Fibroblast of skin of scalp (primary cell): ENCODE data around the gene CENPO.
"Not testable (repeated sequence)": the region's sequence is repeated elsewhere in the genome, so short reads cannot be mapped to it uniquely, and the experiment has no call there.

ENCODE experiments used
- DNase-seq: peaks from one replicate; pipeline ENCODE4 v3.0.0-alpha.2; 2013

Gene CENPO

DNA sequence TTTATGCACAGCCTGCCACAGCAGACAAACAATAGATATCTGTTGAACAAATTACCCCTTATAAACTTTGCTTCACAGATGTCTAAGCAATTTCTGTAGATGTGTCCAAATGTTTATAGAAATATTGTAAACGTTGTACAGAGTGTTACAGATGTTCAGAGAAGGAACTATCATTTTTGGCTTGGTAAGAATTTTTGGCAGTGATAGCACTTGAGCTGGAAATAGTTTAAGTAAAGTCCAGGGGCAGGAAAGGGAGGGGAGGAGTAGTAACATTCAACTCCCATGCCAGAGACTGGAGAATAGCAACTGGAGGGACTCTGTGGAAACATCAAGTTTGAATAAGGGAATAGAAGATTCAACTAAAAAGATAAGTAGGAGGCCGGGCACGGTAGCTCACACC lies 4.4 kb upstream of the CENPO start:
- no peak for DNase-seq

DNA sequence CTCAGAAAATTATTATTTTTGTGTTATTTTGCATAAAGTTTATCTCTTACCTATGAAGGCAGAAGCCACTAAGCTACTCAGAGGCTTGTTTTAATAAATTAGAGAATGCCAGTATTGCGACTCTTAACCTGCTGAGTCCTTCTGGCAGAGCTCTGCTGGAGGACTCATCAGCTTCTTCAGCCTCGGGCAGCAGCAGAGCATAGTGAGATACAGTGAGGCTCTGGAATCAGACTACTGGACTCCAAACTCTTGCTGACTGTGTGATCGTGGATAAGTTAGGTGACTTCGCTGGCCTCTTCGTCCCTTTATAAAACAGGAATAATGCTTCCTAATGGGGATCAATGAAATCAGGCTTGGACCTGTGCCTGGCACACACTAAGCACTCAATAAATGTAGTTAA lies 1.8 kb upstream of the CENPO start:
- no peak for DNase-seq

DNA sequence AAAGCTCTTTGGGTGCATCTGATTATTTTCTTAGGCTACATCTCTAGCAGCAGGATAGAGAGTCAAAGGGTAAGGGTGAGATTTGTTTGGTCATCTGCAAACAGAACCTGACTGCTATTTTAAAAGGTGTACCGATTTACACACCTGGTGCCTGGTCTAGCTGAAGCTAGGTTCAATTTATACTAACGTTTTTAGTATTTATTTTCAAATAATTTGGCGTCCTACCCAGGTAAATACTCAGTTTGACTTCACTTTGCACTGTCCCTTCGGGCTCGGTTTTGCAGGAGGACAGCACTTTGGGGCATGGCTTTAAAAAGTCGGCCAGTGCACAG lies 717 bp upstream of the CENPO start:
- DNase-seq = no peak

DNA sequence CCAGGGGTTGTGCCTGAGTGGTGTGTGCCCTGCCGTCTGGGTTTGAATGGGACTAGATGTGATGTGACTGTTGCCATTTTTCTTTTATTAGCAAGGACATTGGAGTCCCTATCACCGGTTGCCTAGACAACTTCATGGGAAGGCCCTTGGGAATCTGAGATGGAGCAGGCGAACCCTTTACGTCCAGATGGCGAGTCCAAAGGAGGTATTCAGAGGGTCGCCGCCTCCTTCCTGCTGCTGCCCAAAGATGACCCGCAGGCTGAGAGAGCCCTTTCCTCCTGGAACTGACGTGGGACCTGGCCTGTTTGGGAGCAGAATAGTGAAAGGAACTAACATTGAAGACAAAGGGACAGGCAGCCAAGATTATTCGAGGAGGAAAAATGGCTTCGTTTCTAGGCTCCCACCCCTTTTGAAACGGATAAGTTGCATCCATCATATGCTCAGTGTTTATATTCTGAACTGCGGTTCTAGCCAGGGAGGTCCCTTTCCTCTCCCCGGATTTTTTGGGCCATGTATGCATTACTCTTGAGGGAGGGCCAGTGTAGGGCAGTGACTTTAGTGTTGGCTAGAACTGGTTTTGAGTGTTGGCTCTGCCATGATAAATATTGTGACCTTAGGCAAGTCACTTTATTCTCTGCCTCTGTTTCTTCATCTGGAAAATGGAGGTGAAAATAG lies 673 bp downstream of the CENPO start:
- DNase-seq = peak; percentile 35

DNA sequence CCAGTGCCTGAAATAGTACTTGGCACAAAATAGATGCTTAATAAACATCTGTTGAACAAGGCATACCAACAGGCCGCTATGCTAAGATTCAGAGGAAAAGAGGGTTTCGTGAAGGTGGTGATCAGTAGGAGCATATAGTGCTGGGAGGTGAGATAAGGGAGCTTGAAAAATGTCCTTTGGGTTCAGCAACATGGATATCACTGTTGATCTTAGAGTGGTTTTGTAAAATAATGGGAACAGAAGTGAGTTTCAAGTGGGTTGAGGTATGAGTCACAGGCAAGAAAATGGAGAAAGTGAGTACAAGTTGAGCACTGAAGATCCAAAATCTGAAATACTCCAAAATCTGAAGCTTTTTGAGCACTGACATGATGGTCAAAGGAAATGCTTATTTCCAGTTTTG lies 4.4 kb downstream of the CENPO start:
- DNase-seq = no peak

DNA sequence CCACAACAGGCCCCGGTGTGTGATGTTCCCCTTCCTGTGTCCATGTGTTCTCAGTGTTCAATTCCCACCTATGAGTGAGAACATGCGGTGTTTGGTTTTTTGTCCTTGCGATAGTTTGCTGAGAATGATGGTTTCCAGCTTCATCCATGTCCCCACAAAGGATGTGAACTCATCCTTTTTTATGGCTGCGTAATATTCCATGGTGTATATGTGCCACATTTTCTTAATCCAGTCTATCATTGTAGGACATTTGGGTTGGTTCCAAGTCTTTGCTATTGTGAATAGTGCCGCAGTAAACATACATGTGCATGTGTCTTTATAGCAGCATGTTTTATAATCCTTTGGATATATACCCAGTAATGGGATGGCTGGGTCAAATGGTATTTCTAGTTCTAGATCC lies 7.3 kb downstream of the CENPO start:
- DNase-seq = not testable (repeated sequence)

DNA sequence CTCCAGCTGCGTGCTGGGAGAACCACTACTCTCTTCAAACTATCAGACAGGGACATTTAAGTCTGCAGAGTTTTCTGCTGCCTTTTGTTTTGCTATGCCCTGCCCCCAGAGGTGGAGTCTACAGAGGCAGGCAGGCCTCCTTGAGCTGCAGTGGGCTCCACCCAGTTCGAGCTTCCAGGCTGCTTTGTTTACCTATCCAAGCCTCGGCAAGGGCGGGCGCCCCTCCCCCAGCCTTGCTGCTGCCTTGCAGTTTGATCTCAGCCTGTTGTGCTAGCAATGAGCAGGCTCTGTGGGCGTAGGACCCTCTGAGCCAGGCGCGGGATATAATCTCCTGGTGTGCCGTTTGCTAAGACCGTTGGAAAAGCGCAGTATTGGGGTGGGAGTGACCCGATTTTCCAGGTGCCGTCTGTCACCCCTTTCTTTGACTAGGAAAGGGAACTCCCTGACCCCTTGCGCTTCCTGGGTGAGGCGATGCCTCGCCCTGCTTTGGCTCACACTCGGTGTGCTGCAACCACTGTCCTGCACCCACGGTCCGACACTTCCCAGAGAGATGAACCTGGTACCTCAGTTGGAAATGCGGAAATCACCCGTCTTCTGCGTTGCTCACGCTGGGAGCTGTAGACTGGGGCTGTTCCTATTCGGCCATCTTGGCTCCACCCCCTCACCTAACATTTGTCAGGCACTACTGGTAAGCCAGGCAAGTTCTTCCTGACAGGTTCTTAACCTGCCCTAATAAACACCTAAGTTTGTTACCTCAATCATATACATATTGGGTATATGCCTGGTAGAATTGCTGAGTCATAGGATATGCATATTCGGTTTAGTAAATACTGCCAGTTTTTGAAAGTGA lies 12.8 kb downstream of the CENPO start:
- DNase-seq = not testable (repeated sequence)

DNA sequence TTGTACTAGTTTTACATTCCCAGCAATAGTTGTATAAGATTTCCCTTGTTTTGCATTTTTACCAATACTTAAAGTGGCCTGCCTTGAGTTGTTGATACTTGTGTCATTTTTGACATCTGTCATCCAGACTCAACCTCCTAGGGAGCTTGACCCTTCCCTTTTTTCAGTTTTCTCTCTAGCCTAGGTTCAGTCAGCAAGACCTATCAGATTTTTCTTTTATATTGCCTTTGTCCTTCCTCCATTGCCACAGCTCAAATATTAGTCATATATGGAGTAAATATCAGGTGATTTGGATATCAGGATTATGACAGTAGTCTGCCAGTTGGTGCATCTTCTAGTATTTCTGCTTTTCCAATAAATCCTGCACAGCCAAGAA lies 13.4 kb downstream of the CENPO start:
- DNase-seq = no peak

DNA sequence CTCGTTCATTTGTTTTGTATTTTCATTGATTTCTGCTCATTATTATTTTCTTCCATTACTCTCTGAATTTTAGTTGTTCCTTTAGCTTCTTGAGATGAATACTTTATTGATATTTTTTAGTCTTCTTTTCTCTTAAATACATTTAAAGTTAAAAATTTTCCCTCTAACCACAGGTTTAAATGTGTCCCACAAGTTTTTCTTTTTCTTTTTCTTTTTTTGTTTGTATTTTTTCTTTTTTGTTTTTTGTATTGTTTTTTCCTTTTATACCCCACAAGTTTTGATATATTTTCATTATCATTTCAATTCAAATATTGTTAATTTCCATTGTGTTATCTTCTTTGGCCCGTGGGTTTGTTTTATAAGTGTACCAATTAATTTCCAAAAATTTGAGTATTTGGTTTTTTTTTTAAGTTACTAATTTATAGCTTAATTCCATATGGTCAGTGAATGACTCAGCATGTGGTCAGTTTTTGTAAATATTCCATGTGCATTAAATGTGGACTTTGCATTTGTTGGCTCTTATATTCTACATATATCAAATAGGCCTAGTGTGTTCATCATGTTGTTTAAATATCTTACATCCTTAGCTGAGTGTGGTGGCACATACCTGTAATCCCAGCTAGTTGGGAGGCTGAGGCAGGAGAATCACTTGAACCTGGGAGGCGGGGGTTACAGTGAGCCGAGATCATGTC lies 16.2 kb downstream of the CENPO start:
- DNase-seq = no peak

DNA sequence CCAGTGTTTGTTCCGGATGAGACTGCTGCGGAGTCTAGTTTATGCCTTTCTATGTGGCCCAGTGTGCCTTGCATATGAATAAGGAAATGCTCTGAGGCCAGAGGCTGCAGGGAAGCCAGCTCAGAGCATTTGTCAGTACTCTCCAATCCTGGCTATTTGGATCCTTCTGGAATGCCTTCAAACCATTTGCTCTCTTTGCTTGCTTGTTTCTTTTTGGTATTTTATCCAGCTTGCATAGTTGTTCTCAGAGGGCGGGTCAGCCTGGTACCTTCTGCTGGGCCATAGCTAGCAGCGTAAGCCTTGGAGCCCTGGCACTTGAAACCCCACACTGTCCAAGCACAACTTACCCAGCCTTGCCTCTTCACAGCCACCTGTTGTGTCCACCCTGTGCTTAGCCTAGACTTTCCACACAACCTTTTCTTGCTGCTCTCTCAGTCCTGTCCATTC lies 20.5 kb downstream of the CENPO start:
- no peak for DNase-seq

DNA sequence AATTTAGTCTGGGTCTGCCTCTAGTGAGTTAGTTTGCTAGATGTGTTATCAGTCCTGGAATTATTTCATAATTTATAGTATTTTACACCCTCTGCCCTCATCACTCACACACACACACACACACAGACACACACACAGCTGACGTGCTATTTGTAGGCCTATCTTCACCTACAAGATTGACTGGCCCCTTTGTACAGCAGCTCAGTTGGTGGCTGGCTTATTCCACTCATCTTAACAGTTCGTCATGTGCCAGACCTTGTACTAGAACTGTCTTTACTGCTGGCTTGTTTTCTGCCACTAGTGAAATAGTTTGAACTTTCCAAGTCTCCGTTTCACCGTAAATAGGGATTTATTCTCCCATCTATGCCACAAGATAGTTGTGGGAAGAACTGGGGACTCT lies 21.3 kb downstream of the CENPO start:
- DNase-seq = no peak

DNA sequence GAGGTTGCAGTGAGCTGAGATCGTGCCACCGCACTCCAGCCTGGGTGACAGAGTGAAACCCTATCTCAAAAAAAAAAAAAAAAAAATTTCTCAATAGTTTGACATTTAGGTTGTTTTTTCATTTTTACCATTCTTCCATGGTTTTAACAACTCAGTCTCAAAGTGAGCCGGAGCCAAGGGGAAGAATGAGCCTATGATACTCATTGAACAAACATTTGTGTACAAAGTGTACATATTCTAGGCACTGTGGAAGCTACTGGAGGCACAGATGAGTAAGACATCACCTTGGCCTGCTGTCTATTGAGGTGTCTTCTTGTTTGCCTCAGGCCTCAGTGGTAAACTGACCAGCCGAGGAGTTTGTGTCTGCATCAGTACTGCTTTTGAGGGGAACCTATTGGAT lies 21.9 kb downstream of the CENPO start:
- no peak for DNase-seq

DNA sequence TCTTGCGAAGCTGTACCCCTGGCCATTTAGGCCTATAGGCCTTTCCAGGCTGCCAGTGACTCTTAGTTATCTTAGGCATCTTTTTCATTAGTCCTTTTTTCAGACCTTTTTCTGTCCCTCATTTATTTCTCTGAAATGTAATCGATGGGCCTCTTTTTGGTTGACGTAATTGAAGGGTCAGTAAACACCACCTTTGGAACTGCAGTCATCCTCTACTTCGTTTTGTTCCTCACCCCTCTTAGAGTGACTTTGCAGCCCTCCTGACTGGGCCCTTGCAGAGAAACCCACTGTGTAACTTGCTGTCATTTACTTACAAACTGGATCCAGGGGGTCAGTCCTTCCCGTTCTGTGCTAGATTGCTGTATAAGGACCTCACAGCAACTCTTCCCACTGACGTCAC lies 23.2 kb downstream of the CENPO start:
- DNase-seq = no peak

DNA sequence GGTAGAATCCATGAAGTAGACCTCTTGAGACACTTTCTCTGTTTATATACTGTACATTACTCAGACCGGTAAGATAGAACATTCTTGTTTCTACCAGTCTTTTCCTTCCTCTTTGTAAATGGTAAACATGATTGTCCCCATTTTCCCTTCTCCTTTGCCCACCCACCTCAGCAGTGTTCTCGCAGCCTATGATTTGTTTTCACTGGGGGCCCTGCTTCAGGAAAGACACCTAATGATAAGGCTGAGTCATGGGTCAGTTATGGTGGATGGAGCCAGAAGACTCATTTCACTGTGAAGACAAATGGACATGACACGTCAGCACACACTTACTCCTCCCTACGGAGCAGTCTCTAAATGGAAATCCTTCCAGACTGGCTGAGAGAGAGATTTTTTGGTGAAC lies 23.7 kb downstream of the CENPO start:
- peak; percentile 55 for DNase-seq

DNA sequence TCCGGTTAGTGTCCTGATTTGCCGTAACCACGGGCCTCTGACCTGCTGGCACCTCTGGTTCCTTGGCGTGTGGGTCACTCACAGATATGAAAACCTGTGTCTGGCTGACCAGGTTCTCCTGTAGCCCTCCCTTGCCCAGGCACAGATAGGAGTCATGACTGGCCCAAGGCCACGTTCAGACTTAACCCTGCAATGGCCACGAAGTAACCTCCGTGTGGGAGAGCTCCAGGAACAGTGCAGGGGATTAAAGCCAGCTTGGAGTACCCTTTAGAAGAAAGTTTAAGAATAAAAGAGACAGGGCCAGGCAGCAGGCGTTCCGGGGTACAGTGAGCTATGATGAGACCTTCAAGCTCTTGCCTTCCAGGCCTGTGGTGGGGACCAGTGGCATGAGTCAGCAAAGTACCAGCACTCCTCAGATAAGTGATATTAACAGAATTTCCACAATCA lies 25.5 kb downstream of the CENPO start:
- DNase-seq = no peak

DNA sequence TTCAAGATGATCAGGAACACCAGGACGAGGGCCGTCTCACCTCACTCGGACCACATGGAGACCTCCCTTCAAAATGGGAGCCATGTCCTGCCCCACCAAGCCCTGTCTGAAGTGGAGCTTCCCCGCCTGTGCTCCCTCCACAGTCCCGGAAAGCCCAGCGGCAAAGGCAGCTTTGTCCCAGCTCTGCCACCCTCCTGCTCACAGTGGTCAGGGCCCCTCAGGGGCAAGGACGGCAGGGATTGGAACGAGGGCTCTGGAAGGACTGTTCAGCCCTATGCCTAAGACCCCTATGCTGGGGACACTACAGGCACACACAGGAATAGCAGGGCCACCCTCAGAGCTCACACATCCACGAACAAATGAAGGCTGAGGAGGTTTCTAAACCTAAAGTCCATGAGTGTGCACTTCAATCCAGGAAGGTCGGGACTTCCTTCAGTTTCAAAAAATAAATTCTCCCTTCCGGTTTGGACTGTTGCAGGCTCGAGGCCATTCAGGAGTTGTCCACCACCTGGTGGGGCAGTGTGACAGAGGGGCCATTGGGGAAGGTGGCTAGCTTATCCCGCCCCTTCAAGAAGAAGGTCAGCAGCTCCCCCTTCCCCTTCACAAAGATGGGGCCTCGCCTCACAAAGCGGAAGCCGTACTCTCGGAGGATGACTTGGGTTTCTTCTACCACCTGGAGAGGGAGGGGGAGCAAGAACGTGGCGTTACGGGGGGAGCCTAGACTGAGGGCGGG lies 26.4 kb downstream of the CENPO start:
- no peak for DNase-seq

DNA sequence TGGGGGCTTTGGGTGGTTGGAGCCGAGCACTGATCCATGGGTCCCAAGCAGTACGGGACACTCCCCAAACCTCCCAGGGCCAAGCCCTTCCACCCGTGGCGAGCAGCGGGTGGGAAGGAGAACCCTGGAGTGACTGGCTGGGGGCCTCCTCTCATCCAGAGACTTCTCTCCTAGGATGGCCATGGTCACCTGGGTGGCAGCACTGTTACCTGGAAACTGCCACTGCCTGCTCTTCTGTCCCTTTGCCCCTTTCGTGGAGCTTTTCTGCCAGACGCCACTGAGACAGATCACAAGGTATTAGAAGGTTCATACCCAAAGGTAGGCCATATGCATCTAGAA lies 26.9 kb downstream of the CENPO start:
- DNase-seq = no peak

DNA sequence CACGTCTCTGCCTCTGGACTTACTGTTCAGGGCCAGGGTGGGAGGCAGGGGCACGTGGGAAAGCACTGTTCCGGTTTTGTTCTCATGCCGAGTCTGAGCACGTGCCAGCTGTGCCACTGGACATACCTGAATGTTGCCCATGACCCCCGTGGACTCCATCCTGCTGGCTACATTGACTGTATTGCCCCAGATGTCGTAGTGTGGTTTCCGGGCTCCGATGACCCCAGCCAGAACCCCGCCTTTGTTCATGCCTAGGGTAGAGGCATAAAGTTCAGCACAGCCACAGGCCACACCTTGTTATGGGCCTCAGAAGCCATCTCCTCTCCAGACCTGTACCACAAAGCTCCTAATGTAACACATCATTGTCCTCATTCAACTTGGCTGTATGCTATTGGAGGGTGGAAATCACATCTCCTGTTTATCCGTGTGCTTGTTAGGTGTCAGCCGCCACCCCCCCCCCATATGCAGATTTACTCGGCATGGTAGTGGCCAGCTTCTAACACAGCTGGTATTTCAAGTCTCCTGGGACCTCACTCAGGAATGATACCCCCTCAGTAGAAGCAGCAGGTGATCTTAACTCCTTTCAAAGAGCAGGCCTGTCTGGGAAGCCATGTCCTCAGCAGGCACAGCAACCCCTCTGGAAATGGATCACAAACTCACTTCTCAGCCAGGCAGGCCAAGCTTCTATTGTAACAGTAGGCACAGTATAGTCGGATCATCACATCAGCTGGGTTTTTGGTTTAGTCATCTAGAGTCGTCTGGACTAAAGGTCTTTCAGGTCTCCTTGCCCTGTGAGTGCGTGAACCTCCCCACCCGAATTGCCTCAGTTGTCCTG lies 27.6 kb downstream of the CENPO start:
- DNase-seq = no peak

DNA sequence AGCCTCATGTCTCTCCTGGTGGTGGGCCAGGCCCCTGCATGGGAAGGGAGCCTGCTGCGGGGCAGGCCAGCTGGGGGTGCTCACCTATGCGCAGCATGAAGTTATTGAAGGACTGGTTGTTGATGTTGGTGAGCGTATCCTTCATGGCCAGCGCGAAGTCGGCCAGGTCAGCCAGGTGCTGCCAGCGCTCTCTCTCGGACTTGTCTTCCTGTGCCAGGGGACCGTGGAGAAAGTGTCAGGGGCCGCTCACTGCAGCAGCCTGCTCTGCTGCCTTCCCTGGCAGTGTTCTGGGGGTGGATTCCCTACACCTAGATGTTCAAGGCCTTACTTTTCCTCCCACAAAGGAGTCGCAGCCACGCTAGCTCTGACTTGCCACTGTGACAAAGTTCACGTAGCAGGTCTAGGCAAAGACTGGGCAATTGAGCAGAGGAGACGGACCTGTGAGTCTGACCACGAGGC lies 28.2 kb downstream of the CENPO start:
- DNase-seq = no peak

DNA sequence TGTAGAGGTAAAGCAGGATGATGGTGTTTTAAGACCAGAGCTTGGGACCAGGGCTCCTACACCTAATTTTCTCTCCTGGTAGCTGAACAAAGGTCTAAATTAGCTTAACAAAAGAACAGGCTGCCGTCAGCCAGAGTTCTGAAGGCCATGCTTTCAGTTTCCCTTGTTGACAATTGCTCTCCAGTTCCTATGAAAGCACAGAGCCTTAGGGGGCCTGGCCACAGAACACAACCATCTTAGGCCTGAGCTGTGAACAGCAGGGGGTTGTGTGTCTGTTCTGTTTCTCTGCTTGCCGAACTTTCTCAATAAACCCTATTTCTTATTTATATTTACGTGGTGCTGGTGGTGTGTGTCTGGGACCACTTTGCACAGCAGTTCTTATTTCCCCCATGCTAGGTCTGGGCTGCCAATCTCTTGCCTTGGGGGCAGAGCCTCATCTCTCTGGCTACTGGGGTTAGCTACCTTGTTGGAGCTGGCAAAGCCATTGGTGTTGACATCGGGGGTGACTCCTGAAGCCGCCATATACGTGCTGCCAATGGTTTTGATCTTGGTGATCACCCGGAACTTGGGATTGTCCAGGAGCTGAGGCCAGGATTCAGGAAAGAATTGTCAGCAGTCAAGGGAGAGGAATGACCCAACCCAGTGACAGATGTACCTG lies 29.0 kb downstream of the CENPO start:
- DNase-seq = peak; percentile 53

DNA sequence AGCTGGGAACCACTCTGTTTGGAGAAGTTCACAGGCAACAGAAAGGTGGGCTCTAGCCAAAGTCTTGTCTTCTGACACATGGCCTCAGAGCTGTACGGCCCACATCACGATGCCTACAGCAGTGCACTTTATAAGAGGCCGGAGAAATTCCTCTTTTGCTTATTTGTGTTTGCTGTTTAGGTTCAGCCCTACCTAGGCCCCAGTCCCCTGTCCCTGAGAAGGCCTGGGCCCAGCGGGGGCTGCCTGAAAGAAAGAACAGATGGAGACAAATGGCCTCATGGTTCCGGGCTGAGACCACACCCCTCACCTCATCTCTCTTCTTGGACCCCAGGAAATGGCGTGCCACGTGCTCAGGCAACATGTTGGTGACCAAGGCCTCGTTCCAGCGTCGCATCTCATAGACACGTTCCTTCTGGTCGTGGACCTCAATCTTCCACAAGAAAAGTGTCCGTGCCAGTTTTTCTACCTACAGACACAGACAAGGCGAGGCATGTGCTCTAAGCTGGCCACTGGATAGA lies 30.9 kb downstream of the CENPO start:
- DNase-seq = no peak
